ENCODE data around the gene ODF4. TPM values are rescaled to one million over a fixed set of nuclear protein-coding genes. Genes with fewer than 3 reads are reported as not detected.
A peak's percentile ranks its signal among the peaks of the same experiment; 100 is the strongest.
"Not testable (repeated sequence)": the region's sequence is repeated elsewhere in the genome, so short reads cannot be mapped to it uniquely, and the experiment has no call there.

Gene ODF4
- total and polyA plus RNA-seq, 2 of the 13 experiments (the other 11 are each of a cell fraction or from before 2014, with no cell fraction given), result not detected

GRCh38 chr17:8393470-8394231, 54.0 kb downstream of the ODF4 start:
- Histone ChIP-seq H4K20me1 (ENCODE audit: insufficient read depth, low read length) (no peaks in the 10 kb centered on the region), H3K4me3 (replicated peaks in 1 of 3; ENCODE audit: insufficient read depth in 1 of 3, low read depth in 2 of 3, low read length in 3 of 3) (no peak overlapping the region), H2AFZ (ENCODE audit: low read length) (peak overlapping the region; percentile 16), H3K9me3 (ENCODE audit: low read length) (no peaks in the 10 kb centered on the region), H3K27me3 (ENCODE audit: control insufficient read depth in 1 of 2, insufficient read depth in 2 of 2, low read length in 2 of 2) (peaks cover 0 to 38% of the 10 kb centered on the region in 2 experiments; a peak in 4 of 5 replicates), H3K4me1 (ENCODE audit: insufficient read depth, low read length) (peaks cover 18% of the 10 kb centered on the region), H3K79me2 (ENCODE audit: insufficient read depth, low read length) (no peaks in the 10 kb centered on the region), H3K27ac (ENCODE audit: extremely low read length, insufficient read depth, low read length) (no peak overlapping the region), H3K36me3 (replicated peaks in 1 of 2; ENCODE audit: control insufficient read depth in 1 of 2, insufficient read depth in 2 of 2, low read length in 2 of 2) (no peaks in the 10 kb centered on the region), H3K9ac (ENCODE audit: insufficient read depth, low read depth, low read length) (no peak overlapping the region), H3K4me2 (ENCODE audit: low read depth, low read length) (no peak overlapping the region)
- DNase-seq (ENCODE audit: low spot score) (no peak), ATAC-seq (no peak), FAIRE-seq (no peak)
- in situ Hi-C loops (cut with HindIII; ENCODE audit: extremely low pct_ligation_motif_present, low pct_unique_long_range_greater_than_20kb), result no loop called here
- WGBS (ENCODE audit: low lambda C conversion rate), result 36% methylated on average over 7 of the region's 8 CpGs
- ChIA-PET CTCF (ENCODE audit: low intra/inter-chr PET ratio, low total read pairs) (no interaction called here), POLR2A (interaction anchor here (0.9 kb wide), 1 partner anchor 10 kb away, joined by 5 read pairs; no protein-coding TSS in a partner anchor)
- TF ChIP-seq PHF8 (CRISPR knock-in tag; IDR thresholded peaks at IDR 0.05) (no peak), FOXC1 (CRISPR knock-in tag; IDR thresholded peaks at IDR 0.05; ENCODE audit: borderline replicate concordance) (no peak), ATF6 (CRISPR knock-in tag; conservative IDR thresholded peaks at IDR 0.05) (no peak), DNMT1 (CRISPR knock-in tag; IDR thresholded peaks at IDR 0.05) (no peak), RBM22 (optimal IDR thresholded peaks at IDR 0.05; ENCODE audit: low read length) (no peak), GATA4 (IDR thresholded peaks at IDR 0.05; ENCODE audit: borderline replicate concordance, low read depth) (no peak), ZMAT3 (CRISPR knock-in tag; conservative IDR thresholded peaks at IDR 0.05) (no peak), ZNF280B (CRISPR knock-in tag; IDR thresholded peaks at IDR 0.05; ENCODE audit: borderline replicate concordance) (no peak), MBNL3 (CRISPR knock-in tag; conservative IDR thresholded peaks at IDR 0.05) (no peak), MLX (CRISPR knock-in tag; IDR thresholded peaks at IDR 0.05) (no peak), SALL2 (CRISPR knock-in tag; IDR thresholded peaks at IDR 0.05) (no peak), MAX (IDR thresholded peaks at IDR 0.05) (no peak)
- no TSS peak for BruUV-seq (replicated peaks)
- intact Hi-C loops (cut with micrococcal nuclease; ENCODE audit: unreplicated experiment), result no loop called here

- H4K20me1 ChIP-seq (ENCODE audit: insufficient read depth, low read length); CTCF ChIA-PET (ENCODE audit: low intra/inter-chr PET ratio, low total read pairs); FAIRE-seq; H3K36me3 ChIP-seq (replicated peaks in 1 of 2; ENCODE audit: control insufficient read depth in 1 of 2, insufficient read depth in 2 of 2, low read length in 2 of 2); H3K79me2 ChIP-seq (ENCODE audit: insufficient read depth, low read length); POLR2A ChIA-PET; in situ Hi-C loops (cut with HindIII; ENCODE audit: extremely low pct_ligation_motif_present, low pct_unique_long_range_greater_than_20kb); H3K9ac ChIP-seq (ENCODE audit: insufficient read depth, low read depth, low read length); ATAC-seq; H3K4me3 ChIP-seq (replicated peaks in 1 of 3; ENCODE audit: insufficient read depth in 1 of 3, low read depth in 2 of 3, low read length in 3 of 3); H3K9me3 ChIP-seq (ENCODE audit: low read length); intact Hi-C loops (cut with micrococcal nuclease; ENCODE audit: unreplicated experiment); H2AFZ ChIP-seq (ENCODE audit: low read length); BruUV-seq (replicated peaks); H3K27ac ChIP-seq (ENCODE audit: extremely low read length, insufficient read depth, low read length); H3K4me2 ChIP-seq (ENCODE audit: low read depth, low read length); DNase-seq (ENCODE audit: low spot score): not testable (repeated sequence)
- peaks cover 18% of the 10 kb centered on the region for H3K4me1 ChIP-seq (ENCODE audit: insufficient read depth, low read length)
- peaks cover 0 to 44% of the 10 kb centered on the region in 2 experiments; a peak in 4 of 5 replicates for H3K27me3 ChIP-seq (ENCODE audit: control insufficient read depth in 1 of 2, insufficient read depth in 2 of 2, low read length in 2 of 2)
- 30% methylated on average over 8 of the region's 9 CpGs for WGBS (ENCODE audit: low lambda C conversion rate)
Measured at GRCh38 chr17:8394497-8394896, 54.9 kb downstream of the ODF4 start.
